B cell (primary cell): ENCODE data around the gene HSPD1.

Experiments used
- EZH2 ChIP-seq: IDR thresholded peaks from 2 replicates; pipeline ENCODE4 v1.6.1; 2012; ENCODE audit warnings: borderline replicate concordance, low read depth, mild to moderate bottlenecking, moderate library complexity, low read length; ENCODE audit not compliant: insufficient read depth, poor library complexity, severe bottlenecking
- TF ChIP-seq, protein P1 (sequence below): fragments of 200-600 bp; IDR thresholded peaks from one replicate; pipeline ENCODE4 v1.8.0; 2022; ENCODE audit warnings: antibody characterized with exemption, mild to moderate bottlenecking

DNA sequence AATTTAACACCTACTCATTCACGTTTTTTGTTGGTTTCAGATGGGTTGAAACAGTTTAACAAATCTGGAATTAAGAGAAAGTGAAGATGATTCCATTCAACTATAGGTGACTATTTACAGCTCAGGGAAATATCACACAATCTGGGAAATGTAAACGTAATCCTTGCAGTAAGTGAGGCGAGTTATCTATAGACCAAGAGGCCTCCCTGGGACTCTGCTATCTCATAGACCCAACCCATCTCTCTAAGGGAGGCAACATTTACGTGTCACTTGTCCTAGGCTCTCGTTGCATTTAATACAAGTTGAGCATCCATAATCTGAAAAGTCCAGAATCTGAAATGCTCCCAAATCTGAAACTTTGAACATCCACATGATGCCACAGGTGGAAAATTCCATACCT lies 14.3 kb upstream of the HSPD1 start:
- TF ChIP-seq EZH2 = no peak
- TF ChIP-seq, protein P1, sequence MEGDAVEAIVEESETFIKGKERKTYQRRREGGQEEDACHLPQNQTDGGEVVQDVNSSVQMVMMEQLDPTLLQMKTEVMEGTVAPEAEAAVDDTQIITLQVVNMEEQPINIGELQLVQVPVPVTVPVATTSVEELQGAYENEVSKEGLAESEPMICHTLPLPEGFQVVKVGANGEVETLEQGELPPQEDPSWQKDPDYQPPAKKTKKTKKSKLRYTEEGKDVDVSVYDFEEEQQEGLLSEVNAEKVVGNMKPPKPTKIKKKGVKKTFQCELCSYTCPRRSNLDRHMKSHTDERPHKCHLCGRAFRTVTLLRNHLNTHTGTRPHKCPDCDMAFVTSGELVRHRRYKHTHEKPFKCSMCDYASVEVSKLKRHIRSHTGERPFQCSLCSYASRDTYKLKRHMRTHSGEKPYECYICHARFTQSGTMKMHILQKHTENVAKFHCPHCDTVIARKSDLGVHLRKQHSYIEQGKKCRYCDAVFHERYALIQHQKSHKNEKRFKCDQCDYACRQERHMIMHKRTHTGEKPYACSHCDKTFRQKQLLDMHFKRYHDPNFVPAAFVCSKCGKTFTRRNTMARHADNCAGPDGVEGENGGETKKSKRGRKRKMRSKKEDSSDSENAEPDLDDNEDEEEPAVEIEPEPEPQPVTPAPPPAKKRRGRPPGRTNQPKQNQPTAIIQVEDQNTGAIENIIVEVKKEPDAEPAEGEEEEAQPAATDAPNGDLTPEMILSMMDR = no peak
